GM12891 (cell line): ENCODE data around the gene ATOH7.

Experiments used
- DNase-seq: peaks from one replicate; pipeline ENCODE4 v3.0.0; 2011; ENCODE audit warnings: low spot score; ENCODE audit not compliant: insufficient read length
- FAIRE-seq: peaks from 2 replicates; lab custom pipeline; 2011; peaks lifted over from hg19 to GRCh38; lab: Jason Lieb, UNC
- PAX5 ChIP-seq: IDR thresholded peaks from 2 replicates; pipeline ENCODE4 v1.6.1; 2011; ENCODE audit warnings: low read length, moderate library complexity, mild to moderate bottlenecking; ENCODE audit not compliant: insufficient read depth, severe bottlenecking
- POLR2A ChIP-seq: IDR thresholded peaks from 2 replicates; pipeline ENCODE4 v1.6.1; 2011; ENCODE audit warnings: low read depth, low read length, control low read depth
- POLR2AphosphoS5 ChIP-seq: IDR thresholded peaks from 2 replicates; pipeline ENCODE4 v1.6.1; 2011; ENCODE audit warnings: low read depth, low read length, control low read depth
- POU2F2 ChIP-seq: IDR thresholded peaks from 2 replicates; pipeline ENCODE4 v1.6.1; 2011; ENCODE audit warnings: low read depth, mild to moderate bottlenecking, control low read depth, low read length, moderate library complexity
- SPI1 ChIP-seq: IDR thresholded peaks from 2 replicates; pipeline ENCODE4 v1.6.1; 2011; ENCODE audit warnings: low read depth, low read length, control low read depth
- TAF1 ChIP-seq: IDR thresholded peaks from 2 replicates; pipeline ENCODE4 v1.6.1; 2011; ENCODE audit warnings: low read depth, low read length, control low read depth

The ATOH7 gene

GRCh38 chr10:68238371-68238770, 6.5 kb upstream of the ATOH7 start:
- TF ChIP-seq SPI1, result no peak
- FAIRE-seq (no peak), DNase-seq (no peak)

GRCh38 chr10:68237173-68237572, 5.3 kb upstream of the ATOH7 start:
- DNase-seq (no peak), FAIRE-seq (no peak)
- TF ChIP-seq POLR2AphosphoS5 (no peak), POU2F2 (no peak), SPI1 (no peak), POLR2A (no peak), PAX5 (no peak), TAF1 (no peak)

DNA sequence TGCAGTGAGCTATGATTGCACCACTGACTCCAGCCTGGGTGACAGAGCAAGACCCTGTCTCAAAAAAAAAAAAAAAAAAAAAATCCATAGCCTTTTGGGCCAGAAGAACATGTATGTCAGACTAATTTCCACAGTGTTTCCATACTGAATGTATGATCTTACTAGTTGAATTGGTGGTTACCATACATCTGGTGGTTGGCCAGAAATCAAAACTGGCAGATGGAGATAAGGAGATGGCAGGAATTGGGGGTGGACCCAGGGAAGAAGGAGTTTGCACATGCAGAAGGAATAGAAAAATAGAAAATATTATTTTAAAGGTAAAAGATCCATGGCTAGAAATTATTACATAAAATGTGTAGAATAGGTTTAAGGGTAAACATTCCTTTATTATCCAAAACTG, 3.7 kb upstream of the ATOH7 start:
- FAIRE-seq (no peak), DNase-seq (no peak)
- TF ChIP-seq PAX5, result no peak
- no peak for TF ChIP-seq SPI1
- TF ChIP-seq POLR2A, result no peak
- no peak for TF ChIP-seq POU2F2
- no peak for TF ChIP-seq POLR2AphosphoS5
- no peak for TF ChIP-seq TAF1

DNA sequence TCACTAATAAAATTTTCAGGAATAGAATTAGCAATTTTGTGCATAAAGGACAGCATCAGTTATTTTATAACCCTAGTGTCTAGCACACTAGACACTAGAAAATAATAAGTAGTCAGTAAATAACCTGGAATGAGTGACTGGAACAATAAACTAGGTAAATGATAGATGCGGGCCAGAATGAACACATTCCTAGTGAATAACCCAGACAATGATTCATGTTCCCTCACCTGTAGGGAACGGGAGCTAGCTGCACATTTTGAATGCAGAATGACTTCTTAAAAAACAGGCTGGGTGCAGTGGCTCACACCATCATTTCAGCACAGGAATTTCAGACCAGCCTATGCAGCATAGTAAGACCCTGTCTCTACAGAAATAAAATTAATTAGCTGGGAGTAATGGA, 3.2 kb upstream of the ATOH7 start:
- FAIRE-seq (no peak), DNase-seq (no peak)
- TF ChIP-seq POU2F2, result no peak
- no peak for TF ChIP-seq PAX5
- TF ChIP-seq SPI1, result no peak
- no peak for TF ChIP-seq POLR2A
- no peak for TF ChIP-seq POLR2AphosphoS5
- no peak for TF ChIP-seq TAF1

DNA sequence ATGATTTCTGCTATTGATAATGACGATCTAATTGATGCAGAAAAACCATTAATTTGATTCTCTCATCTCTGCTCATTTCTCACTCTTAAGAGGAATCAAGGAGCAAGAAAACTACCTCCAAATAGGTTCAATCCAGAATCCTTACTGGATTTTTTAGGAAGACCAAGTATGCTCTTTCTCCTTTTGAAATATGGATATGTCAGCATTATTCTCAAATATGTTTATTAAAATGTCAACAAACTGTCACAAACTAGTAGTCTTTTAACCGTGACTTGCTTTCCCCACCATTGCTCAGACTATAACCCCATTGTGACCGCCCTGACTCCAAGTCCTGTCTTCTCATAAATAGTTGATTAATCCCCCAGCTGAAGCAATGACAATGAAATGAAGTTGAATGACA, 1.1 kb upstream of the ATOH7 start:
- no peak for DNase-seq
- TF ChIP-seq POLR2AphosphoS5 (no peak), POU2F2 (no peak), POLR2A (no peak), PAX5 (no peak), TAF1 (no peak), SPI1 (no peak)
- no peak for FAIRE-seq

DNA sequence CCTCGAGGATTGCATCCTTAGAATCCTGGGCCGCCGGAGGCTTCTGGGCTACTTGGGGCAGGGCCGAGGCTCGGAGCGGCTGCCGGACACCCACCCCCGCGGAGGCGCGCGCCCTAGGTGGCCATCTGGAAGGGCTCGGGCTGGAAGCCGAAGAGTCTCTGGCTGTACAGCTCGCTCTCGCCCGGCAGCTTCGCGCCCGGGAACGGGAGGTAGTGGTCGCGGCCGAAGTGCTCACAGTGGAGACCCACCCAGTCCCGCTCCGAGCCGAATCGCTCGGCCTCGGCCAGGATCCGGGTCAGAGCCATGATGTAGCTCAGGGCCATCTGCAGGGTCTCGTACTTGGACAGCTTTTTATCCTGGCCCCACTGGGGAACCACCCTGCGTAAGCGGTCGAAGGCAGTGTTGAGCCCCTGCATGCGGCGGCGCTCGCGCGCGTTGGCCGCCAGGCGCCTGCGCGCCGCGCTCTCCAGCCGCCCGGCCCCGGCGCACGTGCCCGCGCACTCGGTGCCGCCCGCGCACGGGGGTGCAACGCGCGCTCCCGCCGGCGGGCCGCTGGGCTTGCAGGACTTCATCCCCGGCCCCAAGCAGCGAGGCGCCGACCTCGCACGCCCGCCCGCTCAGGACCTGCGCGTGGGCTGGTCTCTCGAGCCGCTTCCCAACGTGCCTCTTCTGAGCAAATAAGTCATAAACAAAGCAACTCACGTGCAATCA, 652 bp downstream of the ATOH7 start:
- TF ChIP-seq POLR2AphosphoS5, result no peak
- TF ChIP-seq PAX5, result no peak
- no peak for TF ChIP-seq SPI1
- no peak for TF ChIP-seq TAF1
- TF ChIP-seq POLR2A, result no peak
- no peak for TF ChIP-seq POU2F2
- DNase-seq (peak; percentile 83), FAIRE-seq (peak; percentile 97)

GRCh38 chr10:68230268-68230667, 1.6 kb downstream of the ATOH7 start:
- FAIRE-seq (no peak), DNase-seq (no peak)
- TF ChIP-seq SPI1 (no peak), POLR2A (no peak), POLR2AphosphoS5 (no peak), PAX5 (no peak), POU2F2 (no peak), TAF1 (no peak)

- TF ChIP-seq POLR2A (no peak), POU2F2 (no peak), PAX5 (no peak), TAF1 (no peak), POLR2AphosphoS5 (no peak), SPI1 (no peak)
- DNase-seq (no peak), FAIRE-seq (no peak)
Observed at GRCh38 chr10:68224810-68225209, 7.1 kb downstream of the ATOH7 start.

GRCh38 chr10:68223535-68224165, 8.3 kb downstream of the ATOH7 start:
- FAIRE-seq (no peak), DNase-seq (no peak)
- no peak for TF ChIP-seq POLR2AphosphoS5

GRCh38 chr10:68222391-68222790, 9.5 kb downstream of the ATOH7 start:
- TF ChIP-seq POLR2AphosphoS5, result no peak
- no peak for TF ChIP-seq TAF1
- TF ChIP-seq SPI1, result no peak
- no peak for TF ChIP-seq PAX5
- TF ChIP-seq POU2F2, result no peak
- TF ChIP-seq POLR2A, result no peak
- no peak for FAIRE-seq

More at GRCh38 chr10:68222391-68222790, 9.5 kb downstream of the ATOH7 start:
- DNase-seq, result no peak
